AG04449 (cell line): ENCODE measurements around the gene PRR5.

Experiments used
- CTCF ChIA-PET: fragments of 350-600 bp; formaldehyde crosslinking; extraction: SDS; loops from one replicate; lab custom pipeline; 2021; ENCODE audit warnings: antibody characterized with exemption; lab: Yijun Ruan, JAX
- POLR2A ChIA-PET: fragments of 400-600, 350-600 bp; formaldehyde crosslinking; extraction: SDS; loops from one replicate; lab custom pipeline; 2020; ENCODE audit warnings: antibody characterized with exemption, inconsistent platforms; lab: Yijun Ruan, JAX
- DNase-seq: peaks from one replicate; pipeline ENCODE4 v3.0.0-alpha.2; 2010; ENCODE audit warnings: low read depth, low spot score
- H3K4me3 ChIP-seq: 2 replicates; pipeline ENCODE4 v1.5.1; 2011; ENCODE audit warnings: low read depth, mild to moderate bottlenecking, control low read depth, low read length
- TF ChIP-seq, protein P1 (sequence below): IDR thresholded peaks from one replicate; pipeline ENCODE4 v1.5.1; 2011; ENCODE audit warnings: mild to moderate bottlenecking, moderate library complexity, low read length, control low read depth, inconsistent platforms; ENCODE audit not compliant: insufficient read depth; ENCODE audit errors: missing control alignments

PRR5 gene

DNA sequence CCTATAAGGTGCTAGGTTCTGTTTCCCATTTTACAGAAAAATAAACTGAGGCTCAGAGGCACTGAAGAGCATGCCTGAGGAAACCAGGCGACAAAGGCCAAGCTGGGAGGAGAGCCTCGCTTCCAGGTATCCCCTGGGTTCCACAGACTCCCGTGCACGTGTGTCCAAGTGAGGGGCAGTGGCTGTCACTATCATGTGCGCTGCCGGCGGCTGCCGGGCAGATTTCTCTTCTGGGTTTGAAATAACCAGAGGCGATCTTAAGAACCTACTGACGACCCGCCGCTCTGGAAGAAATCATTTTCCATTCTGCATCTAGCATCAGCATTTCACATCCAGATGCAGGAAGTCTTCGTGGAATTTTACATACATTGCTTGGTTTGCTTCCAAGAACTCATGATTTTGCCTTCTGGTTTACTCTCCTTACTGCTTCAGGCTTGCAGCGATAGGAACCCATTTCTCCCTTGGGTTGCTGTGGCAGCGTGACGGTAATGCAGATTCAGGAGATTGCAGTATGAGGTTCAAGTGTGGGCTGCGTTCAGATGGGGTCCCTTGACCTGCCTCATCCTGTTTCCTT lies 79.0 kb downstream of the PRR5 start:
- TF ChIP-seq, protein P1, sequence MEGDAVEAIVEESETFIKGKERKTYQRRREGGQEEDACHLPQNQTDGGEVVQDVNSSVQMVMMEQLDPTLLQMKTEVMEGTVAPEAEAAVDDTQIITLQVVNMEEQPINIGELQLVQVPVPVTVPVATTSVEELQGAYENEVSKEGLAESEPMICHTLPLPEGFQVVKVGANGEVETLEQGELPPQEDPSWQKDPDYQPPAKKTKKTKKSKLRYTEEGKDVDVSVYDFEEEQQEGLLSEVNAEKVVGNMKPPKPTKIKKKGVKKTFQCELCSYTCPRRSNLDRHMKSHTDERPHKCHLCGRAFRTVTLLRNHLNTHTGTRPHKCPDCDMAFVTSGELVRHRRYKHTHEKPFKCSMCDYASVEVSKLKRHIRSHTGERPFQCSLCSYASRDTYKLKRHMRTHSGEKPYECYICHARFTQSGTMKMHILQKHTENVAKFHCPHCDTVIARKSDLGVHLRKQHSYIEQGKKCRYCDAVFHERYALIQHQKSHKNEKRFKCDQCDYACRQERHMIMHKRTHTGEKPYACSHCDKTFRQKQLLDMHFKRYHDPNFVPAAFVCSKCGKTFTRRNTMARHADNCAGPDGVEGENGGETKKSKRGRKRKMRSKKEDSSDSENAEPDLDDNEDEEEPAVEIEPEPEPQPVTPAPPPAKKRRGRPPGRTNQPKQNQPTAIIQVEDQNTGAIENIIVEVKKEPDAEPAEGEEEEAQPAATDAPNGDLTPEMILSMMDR = no peak
- H3K4me3 ChIP-seq = no peak overlapping the region
- DNase-seq = no peak
- POLR2A ChIA-PET = no interaction called here
- CTCF ChIA-PET = no interaction called here

DNA sequence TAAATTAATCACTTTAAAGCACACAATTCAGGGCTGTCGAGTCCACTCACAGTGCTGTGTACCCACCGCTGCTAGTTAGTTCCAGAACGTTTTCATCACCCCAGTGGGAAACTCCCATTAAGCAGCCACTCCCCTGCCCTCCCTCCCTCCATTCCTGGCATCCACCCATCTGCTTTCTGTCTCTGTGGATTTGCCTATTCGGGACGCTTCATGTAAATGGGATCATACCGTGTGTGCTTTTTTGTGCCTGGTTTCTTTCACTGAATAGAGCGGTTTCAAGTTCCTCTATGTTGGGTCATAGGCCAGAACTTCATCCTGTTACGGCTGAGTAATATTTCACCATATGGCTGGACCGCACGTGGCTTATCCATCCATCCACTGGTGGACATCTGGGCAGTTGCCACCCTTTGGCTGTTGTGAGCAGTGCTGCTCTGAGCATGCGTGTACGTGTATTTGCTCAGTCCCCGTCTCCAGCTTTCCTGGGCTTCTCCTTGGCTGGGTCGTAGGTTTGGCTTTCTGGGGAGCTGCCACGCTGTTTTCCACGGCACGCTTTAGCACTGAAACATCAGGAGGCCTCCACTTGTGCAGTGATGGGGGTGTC lies 80.5 kb downstream of the PRR5 start:
- H3K4me3 ChIP-seq = no peak overlapping the region
- CTCF ChIA-PET = no interaction called here
- TF ChIP-seq, protein P1 = no peak
- POLR2A ChIA-PET = no interaction called here
- no peak for DNase-seq

DNA sequence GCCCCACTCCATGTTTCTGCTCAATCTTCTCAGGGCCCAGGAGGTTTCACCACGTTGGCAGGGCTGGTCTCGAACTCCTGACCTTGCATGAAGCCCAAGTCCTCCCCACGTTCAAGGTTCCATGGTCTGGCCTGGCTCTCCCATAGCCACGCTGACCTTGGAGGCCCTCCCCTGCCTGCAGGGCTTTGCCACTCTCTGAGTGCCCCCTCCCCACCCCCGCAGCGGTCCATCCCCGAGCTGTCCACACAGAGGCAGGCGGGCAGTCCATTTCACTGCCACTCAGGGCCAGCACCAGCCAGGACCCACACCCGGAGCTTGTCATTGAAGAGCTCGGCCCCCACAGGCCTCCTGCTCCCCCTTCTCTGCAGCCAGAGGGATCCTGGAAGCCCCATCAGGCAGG lies 81.1 kb downstream of the PRR5 start:
- POLR2A ChIA-PET = no interaction called here
- DNase-seq = no peak
- TF ChIP-seq, protein P1 = no peak
- no peak overlapping the region for H3K4me3 ChIP-seq
- CTCF ChIA-PET = no interaction called here

DNA sequence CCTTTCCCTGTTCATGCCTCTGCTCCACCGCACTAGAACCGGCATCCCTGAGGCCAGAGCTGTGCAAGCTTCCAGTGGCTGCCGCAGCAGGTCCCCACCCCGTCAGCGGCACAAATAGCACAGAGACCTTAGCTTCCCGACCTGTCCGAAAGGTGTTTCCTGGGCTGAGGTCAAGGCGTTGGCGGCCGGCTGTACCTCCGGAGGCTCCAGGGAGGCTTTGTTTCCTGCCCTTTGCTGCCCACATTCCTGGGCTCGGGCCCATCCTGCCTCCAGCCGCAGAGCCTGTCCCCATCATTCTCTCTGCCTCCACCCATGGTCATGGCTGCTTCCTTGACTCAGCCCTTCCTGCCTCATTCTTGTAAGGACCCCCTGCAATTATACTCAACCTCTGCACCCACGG lies 81.6 kb downstream of the PRR5 start:
- H3K4me3 ChIP-seq = no peak overlapping the region
- CTCF ChIA-PET = no interaction called here
- TF ChIP-seq, protein P1 = no peak
- DNase-seq = no peak
- POLR2A ChIA-PET = no interaction called here

DNA sequence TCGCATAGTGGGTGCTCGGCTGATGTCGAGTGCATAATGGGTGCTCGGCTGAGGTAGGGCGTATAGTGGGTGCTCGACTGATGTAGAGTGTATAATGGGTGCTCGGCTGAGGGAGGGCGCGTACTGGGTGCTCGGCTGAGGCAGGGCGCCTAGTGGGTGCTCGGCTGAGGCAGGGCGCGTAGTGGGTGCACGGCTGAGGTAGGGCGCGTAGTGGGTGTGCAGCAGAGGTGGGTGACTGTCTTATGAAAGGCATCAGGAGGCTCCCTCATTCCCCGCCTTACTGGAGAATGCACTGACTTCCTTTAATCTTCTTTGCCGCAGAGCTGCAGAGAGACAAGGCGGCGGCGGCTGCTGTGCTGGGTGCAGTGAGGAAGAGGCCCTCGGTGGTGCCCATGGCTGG lies 84.1 kb downstream of the PRR5 start:
- no peak for DNase-seq
- CTCF ChIA-PET = no interaction called here
- no peak overlapping the region for H3K4me3 ChIP-seq
- TF ChIP-seq, protein P1 = no peak
- POLR2A ChIA-PET = no interaction called here

DNA sequence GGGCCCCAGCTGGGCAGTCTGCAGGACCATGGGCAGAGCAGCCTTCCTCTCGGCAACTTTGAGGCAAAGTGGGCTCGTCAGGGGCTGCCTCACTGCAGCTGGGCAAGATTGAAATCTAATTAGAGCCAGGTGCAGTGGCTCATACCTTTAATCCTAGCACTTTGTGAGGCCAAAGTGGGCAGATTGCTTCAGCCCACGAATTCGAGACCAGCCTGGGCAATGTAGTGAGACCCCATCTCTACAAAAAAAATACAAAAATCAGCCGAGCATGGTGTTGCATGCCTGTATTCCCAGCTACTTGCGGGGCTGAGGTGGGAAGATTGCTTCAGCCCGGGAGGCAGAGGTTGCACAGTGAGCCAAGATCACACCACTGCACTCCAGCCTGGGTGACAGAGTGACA lies 84.6 kb downstream of the PRR5 start:
- H3K4me3 ChIP-seq = no peak overlapping the region
- no peak for DNase-seq
- TF ChIP-seq, protein P1 = no peak
- POLR2A ChIA-PET = no interaction called here
- CTCF ChIA-PET = no interaction called here
